ENCODE measurements around the gene DHX16. TPM values are rescaled to one million over a fixed set of nuclear protein-coding genes. Genes with fewer than 3 reads are reported as not detected.

Gene DHX16
- total and polyA plus RNA-seq, 9 of the 15 experiments (the other 6 are each of a cell fraction or from before 2014, with no cell fraction given), result 14.6 to 66.1 (median 47.5) TPM

GRCh38 chr6:30686009-30686907, 13.5 kb upstream of the DHX16 start, which contains the start of gene PPP1R18 (continued):
- TF ChIP-seq, protein P1, sequence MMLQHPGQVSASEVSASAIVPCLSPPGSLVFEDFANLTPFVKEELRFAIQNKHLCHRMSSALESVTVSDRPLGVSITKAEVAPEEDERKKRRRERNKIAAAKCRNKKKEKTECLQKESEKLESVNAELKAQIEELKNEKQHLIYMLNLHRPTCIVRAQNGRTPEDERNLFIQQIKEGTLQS (IDR thresholded peaks at IDR 0.05), result no peak
- TF ChIP-seq, protein P1 (CRISPR knock-in tag; conservative IDR thresholded peaks at IDR 0.05), result 0 out of 2 replicates have a peak, but pooled peaks have one; percentile 33
- 0 out of 2 replicates have a peak, but pooled peaks have one; percentile 60 for TF ChIP-seq ZBTB40 (IDR thresholded peaks at IDR 0.05)
- no peak for TF ChIP-seq ZBTB40 (CRISPR knock-in tag; IDR thresholded peaks at IDR 0.05)
- TF ChIP-seq, protein P2, sequence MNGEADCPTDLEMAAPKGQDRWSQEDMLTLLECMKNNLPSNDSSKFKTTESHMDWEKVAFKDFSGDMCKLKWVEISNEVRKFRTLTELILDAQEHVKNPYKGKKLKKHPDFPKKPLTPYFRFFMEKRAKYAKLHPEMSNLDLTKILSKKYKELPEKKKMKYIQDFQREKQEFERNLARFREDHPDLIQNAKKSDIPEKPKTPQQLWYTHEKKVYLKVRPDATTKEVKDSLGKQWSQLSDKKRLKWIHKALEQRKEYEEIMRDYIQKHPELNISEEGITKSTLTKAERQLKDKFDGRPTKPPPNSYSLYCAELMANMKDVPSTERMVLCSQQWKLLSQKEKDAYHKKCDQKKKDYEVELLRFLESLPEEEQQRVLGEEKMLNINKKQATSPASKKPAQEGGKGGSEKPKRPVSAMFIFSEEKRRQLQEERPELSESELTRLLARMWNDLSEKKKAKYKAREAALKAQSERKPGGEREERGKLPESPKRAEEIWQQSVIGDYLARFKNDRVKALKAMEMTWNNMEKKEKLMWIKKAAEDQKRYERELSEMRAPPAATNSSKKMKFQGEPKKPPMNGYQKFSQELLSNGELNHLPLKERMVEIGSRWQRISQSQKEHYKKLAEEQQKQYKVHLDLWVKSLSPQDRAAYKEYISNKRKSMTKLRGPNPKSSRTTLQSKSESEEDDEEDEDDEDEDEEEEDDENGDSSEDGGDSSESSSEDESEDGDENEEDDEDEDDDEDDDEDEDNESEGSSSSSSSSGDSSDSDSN (IDR thresholded peaks at IDR 0.05; ENCODE audit: borderline replicate concordance in 1 of 2, low read depth in 2 of 2, low read length in 2 of 2), result peak; percentile 21 to 71; a peak in 2 of 4 replicates
- TF ChIP-seq SNIP1 (IDR thresholded peaks at IDR 0.05; ENCODE audit: low read depth), result no peak
- peak; percentile 55; the same call in 1 of the 2 replicates for TF ChIP-seq ZSCAN29 (IDR thresholded peaks at IDR 0.05)
- no peak for TF ChIP-seq ZNF592 (IDR thresholded peaks at IDR 0.05)
- TF ChIP-seq SP2 (IDR thresholded peaks at IDR 0.05; ENCODE audit: extremely low read depth, low read depth, low read length, poor library complexity, severe bottlenecking), result no peak

All from K562 (cell line).